Astrocyte (in vitro differentiated cells and primary cell): ENCODE measurements around the gene DCST1.

Source experiments
- CTCF ChIP-seq: IDR thresholded peaks from 2 replicates; pipeline ENCODE4 v1.5.1; 2011; ENCODE audit warnings: low read depth, mild to moderate bottlenecking, inconsistent platforms, low read length, moderate library complexity; ENCODE audit not compliant: insufficient read depth
- EZH2 ChIP-seq: IDR thresholded peaks from 2 replicates; pipeline ENCODE4 v1.6.1; 2012; ENCODE audit warnings: mild to moderate bottlenecking, low read length, inconsistent platforms; ENCODE audit not compliant: insufficient read depth

GRCh38 chr1:155034318-155035208, 939 bp downstream of the DCST1 start:
- TF ChIP-seq EZH2: no peak
- TF ChIP-seq CTCF: no peak
